GM19043 (cell line): Measurements from ENCODE around the gene PRM2.
"Not testable (repeated sequence)": the region's sequence is repeated elsewhere in the genome, so short reads cannot be mapped to it uniquely, and the experiment has no call there.

ENCODE experiments used
- ATAC-seq: cut with Tn5 transposase; IDR thresholded peaks from one replicate; pipeline ENCODE4 v1.9.1; 2021; ENCODE audit warnings: low read depth; ENCODE audit not compliant: unreplicated experiment

Gene PRM2

DNA sequence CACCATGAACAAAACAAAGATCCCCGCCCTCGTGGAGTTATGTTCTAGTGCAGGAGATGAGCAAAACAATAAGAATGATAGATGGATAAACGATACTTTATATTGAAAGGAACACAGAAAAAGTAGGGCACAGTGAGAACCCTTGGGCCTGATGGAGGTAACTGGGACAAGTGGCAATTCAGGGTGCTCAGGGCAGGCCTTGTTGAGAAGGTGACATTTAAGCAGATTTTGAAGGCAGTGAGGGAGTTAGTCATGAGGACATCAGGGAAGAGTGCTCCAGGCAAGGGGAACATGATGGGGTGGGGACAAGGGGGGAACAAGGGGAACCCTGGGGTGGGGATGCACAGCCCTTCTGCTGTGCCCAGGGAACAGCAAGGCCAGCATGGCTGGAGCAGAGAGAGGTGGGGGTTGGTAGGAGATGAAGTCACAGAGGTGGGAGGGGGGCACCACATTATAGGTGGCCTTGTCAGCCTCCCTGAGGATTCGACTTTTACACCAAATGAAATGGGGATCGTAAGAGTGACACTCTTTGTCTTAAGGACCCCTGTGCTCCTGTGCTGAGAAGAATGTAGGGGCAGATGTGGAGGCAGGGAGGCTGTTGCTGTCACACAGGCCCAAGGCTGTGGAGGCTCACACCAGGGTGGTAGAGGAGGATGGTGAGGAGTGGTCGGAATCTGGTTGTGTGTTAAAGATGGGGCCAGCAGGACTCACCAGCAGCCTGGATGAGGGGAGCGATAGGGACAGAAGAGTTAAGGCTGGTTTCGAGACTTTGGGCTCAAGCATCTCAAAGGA lies 14.0 kb upstream of the PRM2 start:
- ATAC-seq = no peak

DNA sequence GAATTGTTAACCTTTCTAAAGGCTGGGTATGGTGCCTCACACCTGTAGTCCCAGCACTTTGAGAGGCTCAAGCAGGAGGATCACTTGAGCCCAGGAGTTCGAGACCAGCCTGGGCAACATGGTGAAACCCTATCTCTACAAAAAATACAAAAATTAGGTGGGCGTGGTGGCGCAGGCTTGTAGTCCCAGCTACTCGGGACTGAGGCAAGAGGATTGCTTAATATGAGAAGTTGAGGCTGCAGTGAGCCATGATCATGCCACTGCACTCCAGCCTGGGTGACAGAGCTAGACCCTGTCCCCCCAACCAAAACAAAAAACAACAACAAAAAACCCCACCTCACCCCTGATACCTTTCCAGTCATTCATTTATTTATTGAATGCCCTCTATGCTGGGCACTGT lies 13.4 kb upstream of the PRM2 start:
- ATAC-seq = not testable (repeated sequence)

DNA sequence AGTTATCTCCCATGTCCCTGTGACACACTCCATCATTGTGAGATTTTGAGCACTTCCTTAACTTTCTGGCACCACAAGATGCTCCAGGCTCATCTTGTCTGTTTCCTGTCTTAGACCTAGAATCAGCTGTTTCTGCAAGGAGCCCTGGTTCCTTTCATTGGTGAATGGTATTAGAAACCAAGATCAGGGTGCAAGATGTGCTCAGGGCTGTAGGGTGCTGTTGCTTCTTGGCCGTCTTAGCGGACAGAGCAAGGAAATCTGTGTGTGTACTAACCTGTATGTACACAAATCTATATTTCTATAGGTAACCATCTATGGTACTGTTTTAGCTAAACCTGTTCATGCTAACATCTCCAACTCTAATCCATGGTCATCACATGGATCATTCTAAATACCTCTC lies 12.9 kb upstream of the PRM2 start:
- no peak for ATAC-seq

DNA sequence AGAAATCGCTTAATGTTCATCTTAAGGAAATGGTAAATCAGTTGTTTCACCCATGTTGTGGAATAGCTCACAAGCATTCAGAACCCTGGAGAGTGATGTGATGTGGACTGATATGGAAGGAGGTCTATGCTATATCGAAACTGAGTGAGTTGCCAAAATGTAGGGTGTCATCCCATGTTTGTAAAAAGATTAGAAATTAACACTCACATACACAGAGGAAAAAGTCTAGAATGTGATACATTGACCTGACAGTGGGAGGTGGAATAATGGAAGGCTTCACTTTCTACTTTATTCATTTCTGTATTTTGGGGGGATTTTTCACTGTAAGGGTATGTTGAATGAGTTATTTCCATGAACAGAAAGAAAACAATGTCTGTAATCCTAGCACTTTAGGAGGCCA lies 9.6 kb upstream of the PRM2 start:
- ATAC-seq = no peak

DNA sequence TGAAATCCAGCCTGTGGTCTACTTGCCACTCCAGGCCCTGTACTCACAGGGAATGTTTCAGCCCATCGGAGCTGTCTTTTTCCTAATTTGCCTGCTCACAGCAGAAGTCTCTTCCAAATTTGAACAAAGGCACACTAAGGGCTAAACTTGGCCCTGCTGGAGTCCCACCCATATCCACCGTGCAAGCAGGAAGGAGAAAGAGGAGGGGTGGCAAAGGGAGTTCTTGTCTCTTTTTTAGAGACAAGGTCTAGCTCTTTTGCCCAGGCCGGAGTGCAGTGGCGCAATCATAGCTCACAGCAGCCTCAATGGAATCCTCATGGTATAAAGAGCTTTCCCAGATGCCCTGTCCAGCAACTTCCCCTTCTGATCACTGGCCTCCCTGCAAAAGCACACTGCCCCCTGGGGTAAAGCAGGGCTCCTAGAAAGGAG lies 7.6 kb upstream of the PRM2 start:
- no peak for ATAC-seq

DNA sequence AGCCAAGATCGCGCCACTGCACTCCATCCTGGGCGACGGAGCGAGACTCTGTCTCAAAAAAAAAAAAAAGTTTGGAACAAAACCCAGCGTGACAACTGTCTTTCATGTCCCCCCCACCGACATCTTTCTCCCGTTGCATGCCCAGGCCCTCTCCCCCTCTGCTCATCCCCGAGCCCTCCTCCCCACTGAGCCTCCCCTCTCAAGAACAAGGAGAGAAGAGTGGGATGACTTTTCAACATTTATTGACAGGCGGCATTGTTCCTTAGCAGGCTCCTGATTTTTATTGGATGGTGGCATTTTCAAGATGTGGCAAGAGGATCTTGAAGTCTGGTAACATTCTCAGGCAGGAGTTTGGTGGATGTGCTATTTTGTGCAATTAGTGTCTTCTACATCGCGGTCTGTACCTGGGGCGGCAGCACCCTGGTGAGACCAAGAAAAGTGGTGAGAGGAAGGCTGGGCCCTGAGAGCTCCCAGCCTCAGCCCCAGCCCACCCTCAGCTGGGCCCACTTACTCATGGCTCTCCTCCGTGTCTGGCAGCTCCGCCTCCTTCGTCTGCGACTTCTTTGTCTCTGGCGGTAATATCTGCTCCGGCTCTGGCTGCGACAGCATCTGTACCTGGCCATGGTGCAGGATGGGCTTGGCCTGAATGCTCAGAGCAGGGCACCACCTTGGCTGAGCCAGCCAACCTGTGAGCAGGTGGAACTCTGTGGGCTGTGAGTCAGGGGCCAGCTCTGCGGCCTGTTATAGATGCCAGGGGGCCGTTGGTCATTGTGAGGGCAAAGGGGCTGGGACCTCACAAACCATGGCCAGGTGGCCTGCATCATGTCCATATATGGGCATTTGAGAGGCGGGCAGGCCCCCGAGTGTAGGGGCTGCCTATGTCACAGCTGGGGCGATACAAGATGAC lies 4.6 kb upstream of the PRM2 start, which contains the start of gene PRM1:
TSS of gene PRM1 (minus strand) at position 715 of the 907 bp plus-strand sequence. CDS start at position 623, 92 bp downstream.
- no peak for ATAC-seq

DNA sequence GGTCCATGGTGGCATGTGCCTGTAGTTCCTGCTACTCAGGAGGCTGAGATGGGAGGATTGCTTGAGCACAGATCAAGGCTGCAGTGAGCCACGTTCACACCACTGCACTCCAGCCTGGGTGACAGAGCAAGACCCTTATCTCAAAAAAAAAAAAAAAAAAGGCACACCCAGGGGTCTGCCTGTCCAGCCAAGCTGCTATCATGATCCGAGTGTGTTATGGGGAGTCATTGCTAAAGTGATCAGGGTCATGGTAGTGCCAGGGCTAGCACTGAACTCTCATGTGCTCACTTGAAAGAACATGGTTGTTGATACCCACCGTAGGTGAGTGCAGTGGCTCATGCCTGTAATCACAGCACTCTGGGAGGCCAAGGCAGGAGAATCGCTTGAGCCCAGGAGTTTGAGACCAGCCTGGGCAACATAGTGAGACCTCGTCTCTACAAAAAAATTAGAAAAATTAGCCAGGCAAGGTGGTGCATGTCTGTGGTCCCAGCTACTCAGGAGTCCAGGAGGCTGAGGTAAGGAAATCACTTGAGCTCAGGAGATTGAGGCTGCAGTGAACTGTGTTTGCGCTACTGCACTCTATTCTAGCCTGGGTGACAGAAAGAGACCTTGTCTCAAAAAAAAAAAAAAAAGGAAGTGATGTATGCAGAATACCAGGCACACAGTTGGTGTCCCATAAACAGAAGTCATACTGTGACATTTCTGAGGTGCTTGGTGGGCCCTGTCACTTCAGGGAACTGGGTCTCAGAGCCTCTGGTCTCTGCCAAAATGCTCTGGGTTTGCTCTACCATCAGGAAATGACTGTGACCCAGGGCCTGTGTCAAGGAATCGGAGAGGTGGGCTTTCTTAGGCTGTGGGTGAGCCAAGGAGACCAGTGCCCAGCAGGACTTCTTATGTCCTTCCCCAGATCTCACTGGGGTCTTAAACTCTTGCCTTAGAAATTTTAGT lies 2.7 kb upstream of the PRM2 start:
- ATAC-seq = no peak

DNA sequence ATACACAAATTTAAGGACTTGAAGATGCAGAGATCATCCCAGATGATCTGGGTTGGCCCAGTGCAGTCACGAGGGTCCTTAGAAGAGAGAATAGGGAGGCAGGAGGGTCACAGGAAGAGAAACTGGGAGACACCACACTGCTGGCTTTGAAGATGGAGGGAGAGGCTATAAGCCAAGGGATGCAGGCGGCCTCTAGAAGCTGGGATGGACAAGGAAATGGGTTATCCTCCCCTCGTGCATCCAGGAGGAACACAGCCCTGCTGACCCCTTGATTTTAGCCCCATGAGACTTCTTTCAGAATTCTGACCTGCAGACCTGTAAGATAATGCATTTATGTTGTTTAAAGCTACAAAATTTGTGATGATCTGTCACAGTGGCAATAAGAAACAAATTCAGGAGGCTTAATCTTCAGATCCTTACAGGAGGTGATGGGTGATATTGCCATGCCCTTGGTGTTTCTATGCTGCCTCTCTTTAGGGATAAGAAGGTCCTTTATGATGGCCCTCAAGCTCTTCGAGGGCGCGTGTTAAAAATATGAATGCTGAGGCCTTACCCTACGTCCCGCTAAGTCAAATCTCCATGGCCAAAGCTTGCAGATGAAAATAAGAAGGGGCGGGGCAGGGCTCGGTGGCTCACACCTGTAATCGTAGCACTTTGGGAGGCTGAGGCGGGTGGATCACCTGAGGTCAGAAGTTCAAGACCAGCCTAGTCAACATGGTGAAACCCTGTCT lies 1.5 kb upstream of the PRM2 start:
- no peak for ATAC-seq

DNA sequence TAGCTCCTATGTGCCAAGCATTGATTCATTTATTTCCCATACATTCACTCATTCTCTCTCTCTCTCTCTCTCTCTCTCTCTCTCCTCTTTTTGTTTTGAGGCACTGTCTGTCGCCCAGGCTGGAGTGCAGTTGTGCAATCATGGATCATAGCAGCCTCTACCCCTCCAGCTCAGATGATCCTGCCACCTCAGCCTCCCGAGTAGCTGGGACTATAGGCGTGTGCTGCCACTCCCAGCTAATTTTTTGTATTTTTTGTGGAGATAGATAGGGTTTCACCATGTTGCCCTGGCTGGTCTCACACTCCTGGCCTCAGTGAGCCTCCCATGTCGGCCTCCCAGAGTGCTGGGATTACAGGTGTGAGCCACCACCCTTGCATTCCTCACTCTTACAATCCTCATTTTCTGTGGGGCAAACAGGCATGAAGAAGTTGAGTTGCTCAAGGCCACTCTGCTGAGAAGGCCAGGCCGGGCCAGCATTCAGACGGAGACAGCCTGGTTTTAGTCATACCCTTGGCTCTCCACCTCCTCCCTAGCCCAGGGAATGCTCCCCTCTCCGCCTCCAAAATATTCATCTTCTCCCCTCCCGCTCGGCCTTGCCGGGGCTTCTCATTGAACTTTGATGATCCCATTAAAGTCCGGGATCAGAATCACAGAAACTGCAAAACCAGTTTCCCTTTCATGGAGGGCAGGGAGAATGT lies 765 bp upstream of the PRM2 start:
- no peak for ATAC-seq

DNA sequence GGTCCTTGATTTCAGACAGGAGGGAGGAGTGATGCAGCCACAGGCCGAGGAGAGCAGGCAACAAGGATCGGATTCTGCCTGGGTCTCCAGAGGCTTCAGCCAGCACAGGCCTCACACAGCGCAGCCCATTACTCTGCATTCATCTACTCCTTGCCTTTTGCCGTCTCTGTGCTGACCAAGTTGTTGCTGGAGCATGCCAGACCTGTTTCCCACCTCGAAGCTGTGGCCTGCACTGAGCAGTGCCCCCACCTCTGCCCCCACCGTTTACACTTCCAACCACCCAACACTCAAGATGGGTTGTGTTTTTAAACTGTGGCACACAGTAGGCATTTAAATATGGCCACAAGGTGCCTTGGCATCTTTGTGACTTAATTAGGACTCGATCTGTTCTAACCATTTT lies 1.3 kb downstream of the PRM2 start:
- no peak for ATAC-seq

DNA sequence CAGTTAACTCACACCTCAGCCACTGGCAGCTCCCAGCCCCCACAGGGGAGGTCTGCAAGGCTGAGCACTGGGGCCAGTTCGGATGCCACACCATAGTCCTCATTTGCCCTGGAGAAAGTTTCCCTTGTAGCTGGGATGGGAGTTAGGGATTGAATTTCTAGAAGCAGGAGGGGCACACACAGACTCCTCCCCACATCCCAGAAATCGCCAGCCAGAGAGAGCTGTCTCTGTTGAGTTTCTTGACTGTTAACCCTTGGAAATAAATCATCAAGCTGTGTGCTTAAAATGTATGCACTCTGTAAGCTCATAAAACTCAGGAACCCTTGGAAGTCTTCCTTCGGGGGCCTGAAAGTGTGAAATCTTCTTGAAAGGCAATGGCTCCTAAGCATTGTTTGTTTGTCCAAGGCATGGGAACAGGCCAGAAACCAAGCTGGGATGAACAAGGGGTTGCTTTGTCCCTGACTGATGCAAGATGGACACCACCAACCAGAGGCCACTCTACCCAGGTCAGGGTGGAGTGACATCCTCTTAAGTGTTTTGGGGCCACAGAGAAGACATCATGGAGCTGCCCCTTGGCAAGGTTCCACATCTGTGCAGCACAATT lies 2.5 kb downstream of the PRM2 start:
- no peak for ATAC-seq

DNA sequence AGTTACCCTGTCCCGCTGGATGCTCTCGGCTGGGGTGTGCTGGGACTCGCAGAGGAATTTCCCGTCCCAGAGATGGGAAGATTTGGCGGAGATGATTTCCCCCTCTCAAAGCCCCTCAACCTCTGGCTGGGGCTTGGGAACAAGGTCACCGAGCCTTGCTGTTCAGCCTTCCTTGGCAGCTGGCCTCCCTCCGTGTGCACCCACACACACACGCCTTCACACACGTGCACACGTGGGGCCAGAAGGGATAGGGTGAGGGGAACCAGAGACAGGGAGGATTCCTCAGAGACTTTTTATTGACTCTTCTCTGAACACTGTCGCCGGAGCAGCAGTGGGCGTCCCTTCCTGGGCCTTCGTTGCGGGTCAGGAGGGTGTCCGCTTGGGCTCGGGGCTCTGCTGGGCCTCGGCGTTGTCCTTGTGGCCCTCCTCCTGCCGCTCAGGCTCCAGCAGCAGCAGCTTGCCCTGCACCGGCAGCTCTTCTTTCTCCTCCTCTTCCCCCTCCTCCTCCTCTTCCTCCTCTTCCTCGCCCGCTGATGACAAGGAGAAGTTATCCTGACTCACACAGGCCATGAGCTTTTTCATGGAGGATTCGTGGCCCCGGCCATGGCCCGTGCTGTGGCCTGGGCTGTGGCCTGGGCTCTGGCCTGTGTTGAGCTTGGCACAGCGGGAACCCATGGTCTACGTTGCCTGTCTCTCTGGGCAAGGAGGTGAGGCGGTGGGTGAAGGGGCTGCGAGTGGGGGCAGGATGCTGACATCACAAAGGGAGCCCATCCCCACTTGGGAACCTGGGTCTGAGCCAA lies 3.2 kb downstream of the PRM2 start, which contains the start of gene PRM3:
TSS of gene PRM3 (minus strand) at position 709 of the 800 bp plus-strand sequence. CDS start at position 675, 34 bp downstream.
- ATAC-seq = no peak

DNA sequence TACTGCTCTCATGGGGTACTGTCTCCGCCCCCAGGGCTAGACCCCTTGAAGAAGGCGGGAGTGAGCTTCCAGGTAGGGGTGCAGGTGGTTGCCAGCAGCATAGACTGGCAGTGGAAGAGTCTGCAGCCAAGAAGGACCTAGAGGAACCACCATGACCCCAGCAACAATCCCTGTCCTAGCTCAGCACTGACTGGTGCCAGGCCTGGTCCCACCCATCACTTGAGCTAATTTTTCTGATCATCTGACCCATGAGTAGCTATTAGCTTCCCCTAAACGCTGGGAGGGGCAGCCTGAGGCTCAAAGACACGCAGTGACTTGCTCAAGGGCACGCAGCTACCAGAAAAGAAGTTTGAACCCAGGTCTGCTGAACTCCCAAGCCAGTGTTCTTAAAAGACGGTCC lies 3.8 kb downstream of the PRM2 start:
- ATAC-seq = no peak

DNA sequence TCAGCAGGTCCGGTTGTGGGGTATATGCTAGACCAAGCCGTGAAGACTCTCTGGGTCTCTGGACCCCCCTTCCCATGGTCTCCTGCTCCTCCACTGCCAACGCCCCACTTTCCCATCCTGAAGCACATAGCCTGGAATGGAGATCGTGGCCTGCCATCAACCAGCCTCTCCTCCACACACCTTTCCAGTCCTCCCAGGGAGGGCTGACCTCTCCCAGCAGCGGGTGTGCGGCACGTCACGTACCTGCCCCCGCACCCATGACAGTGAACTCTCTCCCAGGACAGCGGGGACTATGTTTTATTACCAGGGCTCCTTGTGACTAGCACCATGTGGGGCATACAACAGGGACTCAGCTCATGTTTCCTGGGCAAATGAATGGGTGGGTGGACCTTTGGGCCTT lies 4.7 kb downstream of the PRM2 start:
- ATAC-seq = no peak

DNA sequence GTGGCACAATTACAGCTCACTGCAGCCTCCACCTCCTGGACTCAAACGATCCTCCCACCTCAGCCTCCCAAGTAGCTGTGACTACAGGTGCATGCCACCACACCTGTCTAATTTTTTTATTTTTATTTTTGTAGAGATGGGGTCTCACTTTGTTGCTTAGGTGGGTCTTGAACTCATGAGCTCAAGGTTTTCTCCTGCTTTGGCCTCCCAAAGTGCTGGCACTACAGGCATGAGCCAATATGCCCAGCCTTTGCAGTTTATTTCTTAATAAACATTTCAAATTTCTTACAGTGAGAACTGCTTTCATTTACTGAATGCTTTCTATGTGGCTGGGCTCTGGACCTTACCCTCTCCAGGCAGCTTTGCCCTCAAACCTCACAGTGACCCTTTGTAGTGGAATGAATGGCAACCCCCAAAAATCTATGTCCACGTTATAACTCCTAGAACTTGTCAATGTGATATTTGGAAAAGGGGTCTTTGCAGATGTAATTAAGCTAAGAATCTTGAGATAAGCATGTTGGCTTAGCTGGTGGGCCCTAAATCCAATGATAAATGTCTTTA lies 5.6 kb downstream of the PRM2 start:
- ATAC-seq = no peak

DNA sequence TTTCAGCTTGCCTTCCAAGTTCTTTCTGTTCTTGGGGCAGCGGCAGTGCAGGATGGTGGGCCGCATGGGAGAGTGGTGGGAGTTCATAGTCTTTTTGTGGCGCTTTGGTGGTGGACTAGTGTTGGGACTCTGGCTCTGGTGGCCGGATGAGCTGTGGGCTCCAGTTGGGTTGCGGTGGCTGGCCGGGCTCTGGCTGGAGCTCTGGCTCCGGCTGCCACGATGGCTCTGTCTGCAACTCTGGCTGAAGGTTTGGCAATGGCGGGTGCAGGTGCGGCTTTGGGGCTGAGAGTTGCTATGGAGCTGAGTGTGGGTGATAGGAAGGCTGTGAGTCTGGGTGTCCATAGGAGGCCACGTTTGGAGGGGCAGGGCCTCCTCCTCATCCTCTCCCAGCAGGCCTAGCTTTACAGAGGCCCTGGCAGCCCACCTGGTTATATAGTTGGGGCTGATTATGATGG lies 7.3 kb downstream of the PRM2 start, which contains the start of gene TNP2:
TSS of gene TNP2 (minus strand) at position 405 of the 455 bp plus-strand sequence. CDS start at position 342, 63 bp downstream.
- no peak for ATAC-seq

DNA sequence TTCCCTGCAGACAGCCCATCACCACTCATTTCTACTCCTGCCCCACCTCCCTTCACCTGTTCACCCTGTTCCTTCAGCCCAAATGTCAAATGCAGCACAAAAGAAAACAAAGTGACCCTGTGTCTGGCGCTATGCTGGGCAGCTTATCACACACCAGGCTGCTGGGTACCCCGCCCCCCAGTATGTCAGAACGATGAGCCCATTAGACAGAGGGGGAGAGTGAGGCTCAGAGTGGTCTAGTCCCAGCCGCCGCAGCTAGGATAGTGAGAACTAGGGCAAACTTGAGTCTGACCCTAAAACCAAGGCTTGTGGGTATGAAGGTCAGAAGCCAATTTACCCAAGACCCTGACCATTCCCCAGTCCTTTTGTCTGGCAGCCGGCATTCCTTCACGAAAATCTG lies 11.2 kb downstream of the PRM2 start:
- no peak for ATAC-seq
